Measurements from ENCODE around the gene PIEZO2.

The PIEZO2 gene

GRCh38 chr18:11052800-11053199, 96.6 kb downstream of the PIEZO2 start:
- no peak for TF ChIP-seq ZNF8 (CRISPR knock-in tag; IDR thresholded peaks at IDR 0.05)
- TF ChIP-seq, protein P1, sequence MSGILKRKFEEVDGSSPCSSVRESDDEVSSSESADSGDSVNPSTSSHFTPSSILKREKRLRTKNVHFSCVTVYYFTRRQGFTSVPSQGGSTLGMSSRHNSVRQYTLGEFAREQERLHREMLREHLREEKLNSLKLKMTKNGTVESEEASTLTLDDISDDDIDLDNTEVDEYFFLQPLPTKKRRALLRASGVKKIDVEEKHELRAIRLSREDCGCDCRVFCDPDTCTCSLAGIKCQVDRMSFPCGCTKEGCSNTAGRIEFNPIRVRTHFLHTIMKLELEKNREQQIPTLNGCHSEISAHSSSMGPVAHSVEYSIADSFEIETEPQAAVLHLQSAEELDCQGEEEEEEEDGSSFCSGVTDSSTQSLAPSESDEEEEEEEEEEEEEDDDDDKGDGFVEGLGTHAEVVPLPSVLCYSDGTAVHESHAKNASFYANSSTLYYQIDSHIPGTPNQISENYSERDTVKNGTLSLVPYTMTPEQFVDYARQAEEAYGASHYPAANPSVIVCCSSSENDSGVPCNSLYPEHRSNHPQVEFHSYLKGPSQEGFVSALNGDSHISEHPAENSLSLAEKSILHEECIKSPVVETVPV (CRISPR knock-in tag; IDR thresholded peaks at IDR 0.05): no peak
- no peak for TF ChIP-seq SNAI2 (CRISPR knock-in tag; IDR thresholded peaks at IDR 0.05)
- TF ChIP-seq, protein P2, sequence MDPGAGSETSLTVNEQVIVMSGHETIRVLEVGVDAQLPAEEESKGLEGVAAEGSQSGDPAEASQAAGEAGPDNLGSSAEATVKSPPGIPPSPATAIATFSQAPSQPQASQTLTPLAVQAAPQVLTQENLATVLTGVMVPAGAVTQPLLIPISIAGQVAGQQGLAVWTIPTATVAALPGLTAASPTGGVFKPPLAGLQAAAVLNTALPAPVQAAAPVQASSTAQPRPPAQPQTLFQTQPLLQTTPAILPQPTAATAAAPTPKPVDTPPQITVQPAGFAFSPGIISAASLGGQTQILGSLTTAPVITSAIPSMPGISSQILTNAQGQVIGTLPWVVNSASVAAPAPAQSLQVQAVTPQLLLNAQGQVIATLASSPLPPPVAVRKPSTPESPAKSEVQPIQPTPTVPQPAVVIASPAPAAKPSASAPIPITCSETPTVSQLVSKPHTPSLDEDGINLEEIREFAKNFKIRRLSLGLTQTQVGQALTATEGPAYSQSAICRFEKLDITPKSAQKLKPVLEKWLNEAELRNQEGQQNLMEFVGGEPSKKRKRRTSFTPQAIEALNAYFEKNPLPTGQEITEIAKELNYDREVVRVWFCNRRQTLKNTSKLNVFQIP (CRISPR knock-in tag; IDR thresholded peaks at IDR 0.05; ENCODE audit: borderline replicate concordance, low read depth): no peak
- no peak for TF ChIP-seq ZFP30 (CRISPR knock-in tag; IDR thresholded peaks at IDR 0.05)
- TF ChIP-seq ZC3H10 (CRISPR knock-in tag; IDR thresholded peaks at IDR 0.05): no peak
- no peak for TF ChIP-seq OSR1 (CRISPR knock-in tag; IDR thresholded peaks at IDR 0.05)
- no peak for TF ChIP-seq ARNTL (CRISPR knock-in tag; IDR thresholded peaks at IDR 0.05; ENCODE audit: borderline replicate concordance, low read depth)
- TF ChIP-seq RARB (CRISPR knock-in tag; IDR thresholded peaks at IDR 0.05): no peak
- no peak for TF ChIP-seq TCF4 (CRISPR knock-in tag; IDR thresholded peaks at IDR 0.05; ENCODE audit: borderline replicate concordance)
- TF ChIP-seq TSHZ2 (CRISPR knock-in tag; IDR thresholded peaks at IDR 0.05): no peak
- no peak for ATAC-seq

- ATAC-seq: no peak
Observed at GRCh38 chr18:11051462-11051861, 97.9 kb downstream of the PIEZO2 start.

DNA sequence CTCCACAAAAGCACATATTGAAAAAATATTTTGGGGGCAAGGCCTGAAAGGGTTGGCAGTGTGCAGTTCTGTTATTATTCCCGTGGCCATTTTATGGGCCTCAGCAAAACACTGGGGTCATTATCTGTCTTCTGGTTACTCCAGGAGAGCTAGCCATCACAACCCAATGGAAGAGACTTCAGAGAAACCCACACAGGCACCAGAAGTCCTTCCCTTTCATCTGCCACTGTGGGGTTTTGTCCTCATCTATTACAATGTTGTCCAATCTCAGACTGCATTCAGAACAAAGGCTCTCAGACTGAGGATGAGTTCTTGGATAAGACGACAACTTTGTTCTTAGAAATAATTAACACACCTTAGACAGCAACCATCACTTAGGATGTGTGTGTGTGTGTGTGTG, 98.4 kb downstream of the PIEZO2 start:
- TF ChIP-seq, protein P3, sequence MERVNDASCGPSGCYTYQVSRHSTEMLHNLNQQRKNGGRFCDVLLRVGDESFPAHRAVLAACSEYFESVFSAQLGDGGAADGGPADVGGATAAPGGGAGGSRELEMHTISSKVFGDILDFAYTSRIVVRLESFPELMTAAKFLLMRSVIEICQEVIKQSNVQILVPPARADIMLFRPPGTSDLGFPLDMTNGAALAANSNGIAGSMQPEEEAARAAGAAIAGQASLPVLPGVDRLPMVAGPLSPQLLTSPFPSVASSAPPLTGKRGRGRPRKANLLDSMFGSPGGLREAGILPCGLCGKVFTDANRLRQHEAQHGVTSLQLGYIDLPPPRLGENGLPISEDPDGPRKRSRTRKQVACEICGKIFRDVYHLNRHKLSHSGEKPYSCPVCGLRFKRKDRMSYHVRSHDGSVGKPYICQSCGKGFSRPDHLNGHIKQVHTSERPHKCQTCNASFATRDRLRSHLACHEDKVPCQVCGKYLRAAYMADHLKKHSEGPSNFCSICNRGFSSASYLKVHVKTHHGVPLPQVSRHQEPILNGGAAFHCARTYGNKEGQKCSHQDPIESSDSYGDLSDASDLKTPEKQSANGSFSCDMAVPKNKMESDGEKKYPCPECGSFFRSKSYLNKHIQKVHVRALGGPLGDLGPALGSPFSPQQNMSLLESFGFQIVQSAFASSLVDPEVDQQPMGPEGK (CRISPR knock-in tag; IDR thresholded peaks at IDR 0.05; ENCODE audit: borderline replicate concordance): no peak
- ATAC-seq: no peak

More at GRCh38 chr18:11051462-11051861, 97.9 kb downstream of the PIEZO2 start:
- TF ChIP-seq TSHZ2 (CRISPR knock-in tag; IDR thresholded peaks at IDR 0.05) (no peak), ZNF70 (CRISPR knock-in tag; IDR thresholded peaks at IDR 0.05) (no peak), SNAI2 (CRISPR knock-in tag; IDR thresholded peaks at IDR 0.05) (no peak), CREB5 (CRISPR knock-in tag; IDR thresholded peaks at IDR 0.05; ENCODE audit: low read depth) (no peak), CSDC2 (CRISPR knock-in tag; IDR thresholded peaks at IDR 0.05) (no peak), ESRRG (CRISPR knock-in tag; IDR thresholded peaks at IDR 0.05) (no peak), ARNTL (CRISPR knock-in tag; IDR thresholded peaks at IDR 0.05; ENCODE audit: borderline replicate concordance, low read depth) (no peak)

All from SK-N-SH treated with all-trans-retinoic acid at 6 μM for 48 hours (cell line).